Testis (tissue), 3 donors: Measurements from ENCODE around the gene ERC2. TPM values are rescaled to one million over a fixed set of nuclear protein-coding genes. Genes with fewer than 3 reads are reported as not detected.

Experiments
- DNase-seq: peaks from one replicate; pipeline ENCODE4 v3.0.0-alpha.2; 2019
- H3K27ac ChIP-seq, 2 donors: fragments of 200-600 bp; sonication (generic); one replicate each; pipeline ENCODE4 v1.5.1; 2019
- H3K27me3 ChIP-seq: fragments of 200-600 bp; sonication (generic); one replicate; pipeline ENCODE4 v1.5.1; 2019
- H3K36me3 ChIP-seq: fragments of 200-600 bp; sonication (generic); one replicate; pipeline ENCODE4 v1.5.1; 2017; ENCODE audit warnings: low read depth; ENCODE audit errors: missing control alignments
- H3K4me1 ChIP-seq: fragments of 200-600 bp; sonication (generic); one replicate; pipeline ENCODE4 v1.5.1; 2019
- H3K4me3 ChIP-seq, 2 donors: fragments of 200-600 bp; sonication (generic); one replicate each; pipeline ENCODE4 v1.5.1; 2017 to 2019
- H3K9me3 ChIP-seq: fragments of 200-600 bp; sonication (generic); one replicate; pipeline ENCODE4 v1.5.1; 2017
- CTCF ChIP-seq, 3 experiments: fragments of 450-650 bp in 2 of 3; fragments of 200-600 bp in 1 of 3; sonication (generic) in 1 of 3; IDR thresholded peaks; one replicate each; pipeline ENCODE4 v1.5.1; 2016 to 2019; ENCODE audit warnings: antibody characterized with exemption in 3 of 3, mild to moderate bottlenecking in 2 of 3, moderate library complexity in 1 of 3
- POLR2A ChIP-seq: fragments of 450-650 bp; IDR thresholded peaks from one replicate; pipeline ENCODE4 v1.6.1; 2017; ENCODE audit warnings: antibody characterized with exemption, mild to moderate bottlenecking, moderate library complexity
- WGBS, 2 donors: methylation state at CpG; one replicate each; pipeline ENCODE4 v1.1.5; 2018; 5-methylcytosine and 5-hydroxymethylcytosine counted together
- intact Hi-C: fragments of 100-400 bp; cut with DNase I; formaldehyde crosslinking; loops from one replicate; pipeline ENCODE4 v1.15.1; 2023; ENCODE audit warnings: low total_unique reads
- polyA plus RNA-seq: library from polyadenylated mRNA; stranded (reverse); fragments of 350-450 nt; fragmentation: Illumina TruSeq; extraction: RNeasy Lipid Tissue Mini Kit (QIAGEN cat#74804); gene quantifications from one replicate; pipeline ENCODE4 v1.2.3, GENCODE V29; 2014; ENCODE audit warnings: low read depth, low replicate concordance; ENCODE audit not compliant: insufficient read depth
- total RNA-seq, 2 donors: library from RNA; depleted of rRNA; stranded (reverse); fragments of >200 nt; gene quantifications; one replicate each; pipeline ENCODE4 v1.2.3, GENCODE V29; 2016

The ERC2 gene
- total and polyA plus RNA-seq, 3 donors from 2014 or later = 1.9 to 6.1 (median 5.9) TPM

DNA sequence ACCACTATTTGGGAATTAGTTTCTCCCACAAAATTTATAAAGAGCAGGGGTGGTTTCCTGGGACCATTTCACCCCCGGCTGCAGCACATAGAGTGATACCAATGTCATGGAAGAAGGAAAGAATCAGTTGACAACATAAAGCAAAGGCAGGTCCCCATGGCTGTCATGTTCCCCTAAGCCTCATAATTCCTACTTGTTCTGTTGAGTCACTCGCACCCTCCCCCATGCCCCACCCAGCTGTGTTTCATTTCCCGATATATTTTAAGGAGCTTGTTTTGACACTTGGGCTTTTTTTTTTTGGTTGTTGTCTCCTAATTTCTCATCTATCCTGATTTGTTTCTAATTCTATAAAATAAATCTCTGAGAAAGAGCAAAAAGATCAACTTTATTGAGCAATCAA, 24.9 kb downstream of the ERC2 start:
- Histone ChIP-seq H3K4me1 (no peaks in the 10 kb centered on the region), H3K27ac (no peak overlapping the region), H3K27me3 (no peaks in the 10 kb centered on the region), H3K9me3 (no peaks in the 10 kb centered on the region), H3K4me3 (no peak overlapping the region), H3K36me3 (no peaks in the 10 kb centered on the region)
- TF ChIP-seq POLR2A (no peak), CTCF (IDR thresholded peaks at IDR 0.05) (no peak)
- intact Hi-C loops = no loop called here
- WGBS, 2 donors = 92 to 93% methylated on average over 3 of the region's 3 CpGs
- no peak for DNase-seq

DNA sequence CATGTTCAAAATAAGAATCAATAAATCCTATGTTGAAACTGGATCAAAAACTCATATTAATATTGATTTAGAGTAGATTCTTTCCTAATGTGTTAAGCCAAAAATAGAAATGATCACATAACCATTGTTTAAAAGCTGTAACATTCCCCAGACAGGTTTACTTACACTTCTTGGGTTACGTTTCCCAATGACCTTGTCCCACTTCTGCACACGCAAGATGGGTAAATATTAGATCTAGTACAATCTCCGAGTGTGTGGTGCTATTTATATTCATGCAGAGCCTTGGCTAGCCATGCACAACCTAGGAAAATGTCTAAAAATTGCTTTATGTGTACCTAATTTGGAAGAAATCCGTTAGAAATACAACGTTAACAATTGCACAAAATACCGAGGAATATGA, 39.6 kb downstream of the ERC2 start:
- no peak for TF ChIP-seq POLR2A
- TF ChIP-seq CTCF (IDR thresholded peaks at IDR 0.05) = no peak
- no peaks in the 10 kb centered on the region for H3K36me3 ChIP-seq
- intact Hi-C loops = no loop called here
- no peaks in the 10 kb centered on the region for H3K27me3 ChIP-seq
- H3K9me3 ChIP-seq = no peaks in the 10 kb centered on the region
- no peak overlapping the region for H3K4me3 ChIP-seq
- no peak overlapping the region for H3K27ac ChIP-seq
- 66 to 68% methylated on average over 6 of the region's 6 CpGs for WGBS, 2 donors
- no peak for DNase-seq
- H3K4me1 ChIP-seq = no peaks in the 10 kb centered on the region

GRCh38 chr3:56424885-56425284, 43.4 kb downstream of the ERC2 start:
- Histone ChIP-seq H3K4me3 (no peak overlapping the region), H3K4me1 (no peaks in the 10 kb centered on the region), H3K36me3 (no peaks in the 10 kb centered on the region), H3K9me3 (no peaks in the 10 kb centered on the region), H3K27ac (no peak overlapping the region), H3K27me3 (no peaks in the 10 kb centered on the region)
- TF ChIP-seq CTCF (IDR thresholded peaks at IDR 0.05) = no peak
- no peak for TF ChIP-seq POLR2A
- intact Hi-C loops = no loop called here
- no peak for DNase-seq
- WGBS, 2 donors = 91 to 96% methylated on average over 3 of the region's 3 CpGs

DNA sequence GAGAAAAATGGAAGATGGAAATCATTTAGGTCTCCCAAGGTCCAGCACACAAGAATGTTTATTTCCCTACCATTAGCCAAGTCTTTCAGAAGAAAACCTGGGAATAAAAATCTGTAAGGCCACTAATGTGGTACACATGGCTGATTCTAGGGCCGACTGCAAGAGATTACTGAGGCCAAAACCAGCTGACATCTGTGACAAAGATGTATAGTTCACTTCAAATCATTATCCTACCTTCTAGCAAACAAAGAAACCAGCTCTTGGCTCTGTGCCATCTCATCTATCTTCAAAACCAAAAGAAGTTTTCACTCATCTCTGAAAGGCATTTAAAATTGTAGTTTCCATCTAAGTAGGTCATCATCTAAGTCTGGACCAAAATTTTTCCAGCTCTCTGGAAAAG, 43.9 kb downstream of the ERC2 start:
- no peak for TF ChIP-seq POLR2A
- TF ChIP-seq CTCF (IDR thresholded peaks at IDR 0.05) = no peak
- intact Hi-C loops = no loop called here
- no peak for DNase-seq
- H3K4me3 ChIP-seq = no peak overlapping the region
- no peaks in the 10 kb centered on the region for H3K27me3 ChIP-seq
- 50 to 60% methylated on average over 1 of the region's 1 CpG for WGBS, 2 donors
- H3K9me3 ChIP-seq = no peaks in the 10 kb centered on the region
- no peaks in the 10 kb centered on the region for H3K4me1 ChIP-seq
- no peaks in the 10 kb centered on the region for H3K36me3 ChIP-seq
- no peak overlapping the region for H3K27ac ChIP-seq

- H3K27me3 ChIP-seq = no peaks in the 10 kb centered on the region
- H3K4me3 ChIP-seq = no peak overlapping the region
- no peaks in the 10 kb centered on the region for H3K36me3 ChIP-seq
- no peaks in the 10 kb centered on the region for H3K9me3 ChIP-seq
- H3K27ac ChIP-seq = no peak overlapping the region
- WGBS, 2 donors = 55 to 65% methylated on average over 5 of the region's 5 CpGs
- no peaks in the 10 kb centered on the region for H3K4me1 ChIP-seq
- no peak for DNase-seq
- intact Hi-C loops = no loop called here
- TF ChIP-seq POLR2A = no peak
- no peak for TF ChIP-seq CTCF (IDR thresholded peaks at IDR 0.05)
Measured at GRCh38 chr3:56423661-56424099, 44.6 kb downstream of the ERC2 start.
